ENCODE measurements around the gene SLC44A5.

Gene SLC44A5

GRCh38 chr1:75171876-75172275, 439.0 kb downstream of the SLC44A5 start:
- DNase-seq = no peak

GRCh38 chr1:75170981-75171380, 439.9 kb downstream of the SLC44A5 start:
- DNase-seq = no peak

DNA sequence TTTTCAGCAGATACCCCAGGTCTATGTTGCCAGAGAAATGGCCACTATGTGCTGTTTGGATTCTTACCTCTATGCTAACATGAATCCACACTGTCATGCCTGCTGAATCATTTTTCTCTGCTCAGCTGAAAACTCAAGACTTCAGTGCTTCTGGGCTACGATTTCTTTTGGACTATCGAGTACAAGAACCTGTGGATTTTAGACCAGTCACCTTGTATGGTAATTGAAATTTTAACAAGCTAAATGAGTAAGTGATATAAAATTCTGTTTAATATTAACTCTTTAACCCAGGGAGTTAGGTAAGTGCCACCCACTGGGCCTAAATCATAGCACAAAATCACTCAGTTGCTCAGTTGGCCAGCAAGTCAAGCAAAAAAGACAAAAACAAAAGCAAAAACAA, 440.9 kb downstream of the SLC44A5 start:
- no peak for DNase-seq

GRCh38 chr1:75166821-75167220, 444.1 kb downstream of the SLC44A5 start:
- DNase-seq = no peak

DNA sequence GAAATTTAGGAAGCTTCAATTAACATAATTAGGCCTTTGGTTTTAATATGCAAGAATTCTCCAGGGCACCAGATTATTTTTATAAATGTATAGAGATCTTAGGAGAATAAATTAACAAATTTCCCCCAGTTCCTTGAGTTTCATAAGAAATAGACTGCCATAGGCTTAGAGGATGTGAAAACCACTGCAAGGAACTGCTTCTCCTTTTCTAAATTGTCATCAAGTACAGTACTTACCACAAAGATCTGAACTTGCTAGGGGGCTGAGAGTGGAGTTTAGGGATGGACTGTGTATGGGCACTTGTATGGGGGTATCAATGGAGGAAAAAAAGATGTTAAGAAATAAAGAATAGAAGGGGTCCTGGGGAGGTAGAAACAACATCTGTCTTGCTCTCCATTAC, 445.6 kb downstream of the SLC44A5 start:
- no peak for DNase-seq

GRCh38 chr1:75159154-75159553, 451.8 kb downstream of the SLC44A5 start:
- DNase-seq = no peak

Measured in NCI-H748 treated with DMSO at 0.1 percent for 48 hours (cell line).